Thoracic aorta (tissue), 2 donors: ENCODE data around the gene IL17F. TPM values are rescaled to one million over a fixed set of nuclear protein-coding genes. Genes with fewer than 3 reads are reported as not detected.

ENCODE experiments used
- ATAC-seq: fragments of 150-250 bp; one replicate; pipeline ENCODE4 v1.8.0; 2017; ENCODE audit warnings: low read depth; ENCODE audit not compliant: insufficient number of reproducible peaks, low FRiP score
- DNase-seq: peaks from one replicate; pipeline ENCODE4 v3.0.0-alpha.2; 2020; ENCODE audit warnings: low spot score
- H3K27ac ChIP-seq, 2 donors: fragments of 200-600 bp; sonication (generic); 1 replicate in 1 of 2; 2 replicates in 1 of 2; pipeline ENCODE4 v1.5.1; 2016; ENCODE audit warnings: mild to moderate bottlenecking in 2 of 2, moderate library complexity in 2 of 2
- H3K27me3 ChIP-seq: fragments of 200-600 bp; sonication (generic); replicated peaks from 2 replicates; pipeline ENCODE4 v1.6.0; 2016; ENCODE audit warnings: mild to moderate bottlenecking; ENCODE audit not compliant: insufficient read depth
- H3K36me3 ChIP-seq: fragments of 200-600 bp; sonication (generic); one replicate; pipeline ENCODE4 v1.5.1; 2016
- H3K4me1 ChIP-seq, 2 donors: fragments of 200-600 bp; sonication (generic); 1 replicate in 1 of 2; 2 replicates in 1 of 2; pipeline versions ENCODE4 v1.5.1 to v1.6.0; 2016; ENCODE audit warnings: low read depth in 2 of 2, mild to moderate bottlenecking in 1 of 2; ENCODE audit not compliant: control insufficient read depth in 1 of 2
- H3K4me3 ChIP-seq: fragments of 200-600 bp; sonication (generic); 2 replicates; pipeline ENCODE4 v1.5.1; 2016; ENCODE audit warnings: mild to moderate bottlenecking
- H3K9me3 ChIP-seq: fragments of 200-600 bp; sonication (generic); 2 replicates; pipeline ENCODE4 v1.5.1; 2016
- total RNA-seq, 2 donors: library from RNA; depleted of rRNA; stranded (reverse); fragments of >200 nt; gene quantifications; one replicate each; pipeline versions ENCODE4 v1.1.0 to v1.2.3, GENCODE V29; 2016
- TF ChIP-seq, protein P1 (sequence below): fragments of 200-600 bp; sonication (generic); IDR thresholded peaks from one replicate; pipeline ENCODE4 v1.5.1; 2019; ENCODE audit warnings: antibody characterized with exemption

Gene IL17F
- total RNA-seq, 2 donors from 2014 or later, result not detected

DNA sequence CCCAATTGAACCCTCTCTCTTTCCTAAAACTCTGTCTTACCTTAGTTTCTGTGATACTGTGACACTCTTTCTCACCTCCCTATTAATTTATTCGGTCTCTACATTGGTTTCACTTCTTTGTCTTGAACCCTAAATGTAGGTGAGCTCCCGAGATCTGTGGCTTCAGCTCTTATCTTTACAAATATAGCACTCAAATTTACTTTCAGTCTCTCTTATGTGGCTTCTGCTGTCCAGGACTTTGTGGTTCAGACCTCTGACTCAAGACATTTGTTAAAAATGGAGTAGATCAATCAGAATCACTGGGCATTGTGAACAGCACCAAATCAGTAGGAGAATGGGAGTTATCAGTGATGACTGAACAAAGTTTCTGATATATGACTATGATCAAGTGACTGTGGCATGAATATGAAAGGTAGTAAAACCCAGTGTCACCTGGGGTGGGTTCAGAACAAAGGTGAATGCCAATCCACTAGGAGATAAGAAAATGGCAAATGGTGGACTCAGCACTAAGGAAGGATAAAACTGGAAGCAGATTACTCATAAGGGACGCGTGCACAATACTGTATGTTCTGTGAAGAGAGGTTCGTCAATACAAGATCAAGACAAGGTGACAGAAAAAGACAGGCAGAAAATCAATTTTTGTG is 27.2 kb downstream of the IL17F start:
- Histone ChIP-seq H3K27me3 (no peaks in the 10 kb centered on the region), H3K36me3 (no peaks in the 10 kb centered on the region), H3K9me3 (no peaks in the 10 kb centered on the region), H3K27ac (no peak overlapping the region), H3K4me3 (no peak overlapping the region), H3K4me1 (no peaks in the 10 kb centered on the region)
- DNase-seq (no peak), ATAC-seq (no peak)
- TF ChIP-seq, protein P1, sequence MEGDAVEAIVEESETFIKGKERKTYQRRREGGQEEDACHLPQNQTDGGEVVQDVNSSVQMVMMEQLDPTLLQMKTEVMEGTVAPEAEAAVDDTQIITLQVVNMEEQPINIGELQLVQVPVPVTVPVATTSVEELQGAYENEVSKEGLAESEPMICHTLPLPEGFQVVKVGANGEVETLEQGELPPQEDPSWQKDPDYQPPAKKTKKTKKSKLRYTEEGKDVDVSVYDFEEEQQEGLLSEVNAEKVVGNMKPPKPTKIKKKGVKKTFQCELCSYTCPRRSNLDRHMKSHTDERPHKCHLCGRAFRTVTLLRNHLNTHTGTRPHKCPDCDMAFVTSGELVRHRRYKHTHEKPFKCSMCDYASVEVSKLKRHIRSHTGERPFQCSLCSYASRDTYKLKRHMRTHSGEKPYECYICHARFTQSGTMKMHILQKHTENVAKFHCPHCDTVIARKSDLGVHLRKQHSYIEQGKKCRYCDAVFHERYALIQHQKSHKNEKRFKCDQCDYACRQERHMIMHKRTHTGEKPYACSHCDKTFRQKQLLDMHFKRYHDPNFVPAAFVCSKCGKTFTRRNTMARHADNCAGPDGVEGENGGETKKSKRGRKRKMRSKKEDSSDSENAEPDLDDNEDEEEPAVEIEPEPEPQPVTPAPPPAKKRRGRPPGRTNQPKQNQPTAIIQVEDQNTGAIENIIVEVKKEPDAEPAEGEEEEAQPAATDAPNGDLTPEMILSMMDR, result no peak

DNA sequence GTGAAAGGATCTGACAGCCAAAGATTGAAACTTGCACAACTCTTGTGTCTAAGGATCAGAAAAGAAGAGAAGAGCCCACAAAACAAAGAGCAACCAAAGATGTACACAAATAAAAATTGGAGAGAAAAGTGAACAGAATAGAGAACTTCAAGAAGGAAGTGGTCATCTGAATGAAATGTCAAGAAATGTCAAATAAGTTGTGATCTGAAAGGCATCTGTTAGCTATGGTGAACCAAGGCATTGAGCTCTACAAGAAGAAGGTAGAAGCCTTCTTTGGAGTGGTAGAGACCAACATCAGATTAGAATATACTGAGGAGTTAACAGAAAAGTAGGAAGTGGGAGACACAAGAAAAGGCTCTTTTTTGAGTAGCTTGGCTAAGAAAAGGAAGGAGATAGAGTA is 28.5 kb downstream of the IL17F start:
- H3K27ac ChIP-seq, result no peak overlapping the region
- TF ChIP-seq, protein P1, result no peak
- no peaks in the 10 kb centered on the region for H3K9me3 ChIP-seq

DNA sequence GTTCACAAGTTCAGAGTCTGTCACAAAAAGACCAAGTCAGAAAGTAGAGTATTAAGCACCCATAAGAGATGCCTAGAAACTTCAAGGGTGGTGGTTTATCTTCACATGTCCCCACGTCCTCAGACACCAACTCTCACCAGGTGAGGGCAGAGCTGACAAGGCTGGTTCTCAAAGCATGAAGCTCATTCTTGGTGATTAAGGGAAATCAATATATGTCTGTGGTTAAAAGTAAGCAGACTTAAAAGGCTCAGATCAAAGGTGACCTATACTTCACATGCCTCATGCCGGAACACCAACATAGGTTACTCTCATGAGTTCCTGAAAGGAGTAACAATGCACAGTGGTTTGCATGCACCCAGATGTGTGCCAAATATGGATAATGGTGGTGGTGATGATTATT is 31.2 kb downstream of the IL17F start:
- Histone ChIP-seq H3K36me3 (no peaks in the 10 kb centered on the region), H3K4me3 (no peak overlapping the region), H3K27ac (no peak overlapping the region), H3K9me3 (no peaks in the 10 kb centered on the region), H3K27me3 (no peaks in the 10 kb centered on the region), H3K4me1 (no peaks in the 10 kb centered on the region)
- DNase-seq (no peak), ATAC-seq (no peak)
- TF ChIP-seq, protein P1, result no peak

More for the DNA sequence above, 28.5 kb downstream of the IL17F start:
- Histone ChIP-seq H3K4me1 (no peaks in the 10 kb centered on the region), H3K4me3 (no peak overlapping the region), H3K36me3 (no peaks in the 10 kb centered on the region), H3K27me3 (no peaks in the 10 kb centered on the region)
- ATAC-seq, result no peak
- DNase-seq, result no peak

DNA sequence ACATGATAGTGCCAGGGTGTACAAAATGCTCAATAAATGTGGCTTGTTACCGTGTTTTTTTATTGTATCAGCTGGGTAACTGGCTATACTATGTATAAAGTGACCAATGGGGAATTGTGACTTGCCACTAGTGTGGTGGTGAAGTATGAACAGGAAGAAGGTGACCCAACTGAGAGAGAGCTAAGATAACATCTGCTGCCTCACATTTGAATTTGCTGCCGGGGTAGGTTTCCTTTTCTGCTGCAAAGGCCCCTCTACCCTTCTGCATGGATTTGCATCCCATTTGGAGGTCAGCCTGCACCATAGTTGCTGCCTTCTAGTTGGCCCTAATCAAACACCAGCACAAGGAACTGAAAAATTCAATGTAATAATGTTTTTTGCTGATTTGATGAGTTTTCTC is 34.1 kb downstream of the IL17F start:
- Histone ChIP-seq H3K4me1 (no peaks in the 10 kb centered on the region), H3K36me3 (no peaks in the 10 kb centered on the region), H3K4me3 (no peak overlapping the region), H3K9me3 (no peaks in the 10 kb centered on the region), H3K27me3 (no peaks in the 10 kb centered on the region), H3K27ac (no peak overlapping the region)
- DNase-seq, result no peak
- no peak for ATAC-seq
- TF ChIP-seq, protein P1, result no peak

DNA sequence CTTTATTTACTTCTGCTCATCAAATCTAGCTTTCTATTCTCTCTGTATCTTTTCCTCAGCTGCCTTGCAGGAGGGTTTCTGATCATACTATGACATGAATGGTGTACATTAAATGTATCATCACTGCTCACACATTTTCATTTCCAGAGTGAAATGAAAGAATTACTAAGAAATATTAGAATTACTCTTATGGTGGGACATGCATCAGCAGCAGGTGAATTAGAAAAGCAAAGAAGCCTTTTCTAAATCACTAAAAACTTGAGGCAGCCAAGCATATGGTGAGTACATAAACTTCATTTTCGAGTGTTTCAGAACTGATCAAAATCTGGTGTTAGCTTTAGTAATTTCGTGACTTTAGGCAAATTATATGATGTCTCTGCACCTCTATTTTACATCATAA is 34.5 kb downstream of the IL17F start:
- ATAC-seq, result no peak
- TF ChIP-seq, protein P1, result no peak
- Histone ChIP-seq H3K9me3 (no peaks in the 10 kb centered on the region), H3K36me3 (no peaks in the 10 kb centered on the region), H3K4me1 (no peaks in the 10 kb centered on the region), H3K27me3 (no peaks in the 10 kb centered on the region), H3K27ac (no peak overlapping the region), H3K4me3 (no peak overlapping the region)
- DNase-seq, result no peak
